Measurements from ENCODE around the gene ADIRF.
"Not testable (repeated sequence)": the region's sequence is repeated elsewhere in the genome, so short reads cannot be mapped to it uniquely, and the experiment has no call there.

The ADIRF gene

GRCh38 chr10:86961481-86962091 lies 6.7 kb upstream of the ADIRF start:
- no peak for DNase-seq

- no peak for DNase-seq
Measured at GRCh38 chr10:86962136-86962980, 5.9 kb upstream of the ADIRF start.

DNA sequence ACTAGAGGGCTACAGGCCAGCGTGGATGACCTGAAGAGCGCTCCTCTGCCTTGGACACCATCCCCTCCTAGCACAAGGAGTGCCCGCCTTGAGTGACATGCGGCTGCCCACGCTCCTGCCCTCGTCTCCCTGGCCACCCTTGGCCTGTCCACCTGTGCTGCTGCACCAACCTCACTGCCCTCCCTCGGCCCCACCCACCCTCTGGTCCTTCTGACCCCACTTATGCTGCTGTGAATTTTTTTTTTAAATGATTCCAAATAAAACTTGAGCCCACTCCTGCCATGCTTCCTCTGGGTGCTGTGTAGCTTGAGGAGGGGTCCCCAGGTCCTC lies 5.3 kb upstream of the ADIRF start:
- no peak for DNase-seq

DNA sequence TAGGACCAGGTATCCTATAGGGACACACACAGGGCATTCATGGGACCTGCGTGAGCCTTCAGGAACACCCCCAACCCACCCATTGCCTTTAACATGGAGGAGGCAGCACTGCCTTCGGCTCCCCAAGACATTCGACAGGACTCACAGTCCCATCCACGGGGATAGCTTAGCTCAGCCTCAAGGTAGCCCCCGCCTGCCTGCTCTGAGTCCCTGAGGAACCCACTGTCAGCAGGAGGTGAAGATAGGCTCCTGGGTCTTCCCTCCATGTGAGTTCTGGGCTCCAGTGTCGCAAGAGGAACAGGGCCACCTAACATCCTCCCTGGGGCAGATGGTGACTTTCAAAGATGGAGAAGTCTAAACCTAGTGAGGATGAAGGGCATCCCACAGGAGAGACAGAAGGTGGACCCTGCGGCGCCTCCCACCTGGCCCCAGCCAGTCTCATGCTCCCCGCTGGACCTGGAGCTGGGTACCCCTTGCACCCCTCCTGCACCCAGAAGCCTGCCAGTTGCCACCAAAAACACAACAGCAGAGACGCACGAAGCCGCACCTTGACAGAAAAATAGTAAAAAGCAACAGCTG lies 4.9 kb upstream of the ADIRF start:
- DNase-seq: no peak

- no peak for DNase-seq
Measured at GRCh38 chr10:86964061-86964846, 4.0 kb upstream of the ADIRF start.

- no peak for DNase-seq
Measured at GRCh38 chr10:86964847-86965190, 3.5 kb upstream of the ADIRF start.

DNA sequence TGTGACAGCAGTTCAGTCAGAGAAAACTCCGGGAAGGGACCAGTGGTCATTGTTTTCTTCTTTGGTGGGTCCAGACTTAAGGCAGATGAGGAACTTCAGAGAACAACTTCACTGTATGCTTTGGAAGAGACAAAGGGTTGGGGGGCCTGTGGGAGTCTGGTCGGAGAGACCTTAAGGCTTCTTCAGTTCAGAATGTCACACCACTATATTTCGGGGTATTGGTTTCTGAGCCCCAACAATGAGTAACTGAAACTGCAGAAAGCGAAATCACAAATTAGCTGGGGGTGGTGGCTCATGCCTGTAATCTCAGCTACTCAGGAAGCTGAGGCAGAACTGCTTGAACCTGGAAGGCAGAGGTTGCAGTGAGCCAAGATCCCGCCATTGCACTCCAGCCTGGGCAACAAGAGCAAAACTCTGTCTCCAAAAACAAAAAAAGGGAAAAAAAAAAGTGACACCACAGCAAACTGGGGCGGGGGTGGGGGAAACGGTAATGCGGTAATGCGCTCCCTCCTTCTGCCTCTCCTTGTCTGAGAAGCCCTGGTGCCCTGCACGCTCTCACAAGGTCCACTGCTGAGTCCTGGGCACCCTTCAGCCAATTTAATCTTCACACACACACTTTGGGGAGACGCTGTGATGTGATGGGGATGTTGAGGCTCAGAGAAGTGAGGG lies 2.2 kb upstream of the ADIRF start:
- DNase-seq: no peak

- no peak for DNase-seq
Measured at GRCh38 chr10:86967481-86967941, 771 bp upstream of the ADIRF start.

DNA sequence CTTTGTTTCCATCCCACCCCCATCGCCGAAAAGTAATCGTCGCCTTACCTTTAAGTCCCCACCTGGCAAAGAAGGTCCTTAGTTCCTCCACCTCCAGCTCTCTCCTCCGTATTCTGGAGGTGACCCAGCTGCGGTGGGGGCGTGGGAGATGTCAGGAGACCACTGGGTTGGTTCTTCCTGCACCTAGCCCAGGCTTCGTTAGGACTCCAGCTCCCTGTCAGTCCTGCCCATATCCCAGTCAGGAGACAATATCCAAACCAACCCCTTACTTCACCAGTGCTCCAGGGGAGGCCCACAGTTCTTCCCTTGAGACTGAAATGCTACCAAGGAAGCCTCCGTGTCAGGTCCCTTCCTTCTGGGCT lies 693 bp downstream of the ADIRF start:
- DNase-seq: no peak

GRCh38 chr10:86969421-86970041 lies 1.2 kb downstream of the ADIRF start:
- no peak for DNase-seq

- DNase-seq: no peak
Measured at GRCh38 chr10:86970162-86970981, 2.1 kb downstream of the ADIRF start.

- DNase-seq: no peak
Measured at GRCh38 chr10:86970982-86971231, 2.6 kb downstream of the ADIRF start.

GRCh38 chr10:86971232-86971991 lies 3.1 kb downstream of the ADIRF start:
- DNase-seq: peak; percentile 76

DNA sequence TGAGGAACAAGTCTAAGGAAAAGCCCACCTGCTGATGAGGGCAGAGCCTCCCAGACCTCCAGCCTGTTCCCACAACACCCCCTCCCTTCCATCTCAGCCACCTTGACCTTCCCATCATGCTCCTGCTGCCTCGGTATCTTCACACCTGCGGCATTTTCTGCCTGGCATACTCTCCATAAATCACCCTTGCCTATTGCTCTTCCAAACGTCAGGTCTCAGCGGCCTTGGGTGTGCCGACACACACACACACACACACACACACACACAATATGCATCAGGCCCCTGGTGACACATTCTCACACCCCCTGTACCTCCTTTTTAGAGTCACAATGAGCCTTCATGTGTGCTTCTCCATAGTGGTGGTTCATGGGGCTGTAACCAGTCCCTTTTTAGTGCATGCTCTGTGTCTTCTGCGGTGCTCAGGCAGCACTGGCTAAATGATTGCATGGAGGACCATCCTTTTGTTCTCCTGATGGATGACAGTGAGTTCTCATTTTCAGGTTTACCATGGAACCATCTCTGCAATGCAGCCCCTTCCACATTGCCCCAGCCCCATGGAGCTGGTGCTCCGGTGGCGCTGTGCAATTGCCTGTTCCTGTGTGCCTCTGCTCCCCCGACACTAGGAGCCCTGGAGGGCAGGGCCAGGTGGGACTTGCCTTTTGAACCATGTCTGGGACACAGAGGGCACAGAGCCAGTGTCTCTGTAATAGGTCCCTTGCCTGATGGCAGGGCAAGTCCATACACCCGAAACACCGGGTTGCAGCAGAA lies 4.5 kb downstream of the ADIRF start:
- no peak for DNase-seq

DNA sequence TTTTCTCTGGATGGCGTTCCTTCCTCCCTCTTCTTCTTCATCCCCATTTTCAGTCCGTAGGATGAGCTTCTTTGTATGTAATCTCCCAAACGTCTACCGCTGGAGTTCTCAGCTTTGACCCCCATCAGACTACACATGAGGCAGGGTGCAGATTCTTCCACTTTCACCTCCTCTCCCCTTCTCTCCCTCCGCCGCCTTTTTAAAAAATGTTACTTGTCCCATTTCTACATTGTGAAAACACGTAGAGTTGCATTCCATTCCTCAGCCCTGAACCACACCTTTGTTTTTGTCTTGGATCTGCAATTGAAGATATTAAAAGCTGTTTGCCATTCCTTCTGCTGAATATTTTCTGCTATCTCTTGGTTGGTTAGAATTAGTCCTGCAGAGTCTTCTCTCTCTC lies 6.2 kb downstream of the ADIRF start:
- no peak for DNase-seq

GRCh38 chr10:86976362-86977056 lies 8.2 kb downstream of the ADIRF start:
- DNase-seq: no peak

DNA sequence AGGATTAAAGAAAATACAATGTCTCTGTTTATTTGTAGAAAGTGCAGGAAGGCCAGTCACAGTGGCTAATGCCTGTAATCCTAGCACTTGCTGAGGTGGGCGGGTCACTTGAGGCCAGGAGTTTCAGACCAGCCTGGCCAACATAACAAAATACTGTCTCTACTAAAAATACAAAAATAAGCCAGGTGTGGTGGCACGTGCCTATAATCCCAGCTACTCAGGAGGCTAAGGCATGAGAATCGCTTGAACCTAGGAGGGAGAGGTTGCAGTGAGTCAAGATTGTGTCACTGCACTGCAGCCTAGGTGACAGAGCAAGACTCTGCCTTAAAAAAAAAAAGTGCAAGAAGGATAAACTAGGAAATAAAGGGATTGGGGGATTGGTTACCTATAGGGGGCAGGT lies 10.2 kb downstream of the ADIRF start:
- not testable (repeated sequence) for DNase-seq

GRCh38 chr10:86979296-86979818 lies 11.1 kb downstream of the ADIRF start:
- DNase-seq: no peak

DNA sequence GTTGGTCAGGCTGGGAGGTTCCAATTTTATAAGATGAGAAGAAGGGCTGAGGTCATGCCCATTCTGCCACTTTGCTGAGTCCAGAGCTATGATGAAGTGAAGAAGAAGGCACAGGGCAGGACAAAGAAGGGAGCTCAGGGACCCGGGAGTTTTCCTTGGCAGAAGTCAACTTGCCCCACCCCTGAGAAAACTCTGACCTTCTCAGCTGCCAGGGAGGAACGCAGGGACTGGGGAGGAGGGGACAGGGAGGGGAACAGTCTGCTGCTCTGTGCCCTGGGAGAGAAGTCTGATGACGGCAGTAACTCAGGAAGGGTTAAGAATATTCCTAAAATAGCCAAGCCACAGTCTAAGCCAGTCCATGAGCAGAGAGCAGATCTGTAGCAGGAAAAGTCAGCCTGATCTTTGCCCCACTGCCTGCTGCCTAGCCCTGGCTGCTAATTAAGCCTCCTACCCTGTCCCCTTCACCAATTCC lies 11.7 kb downstream of the ADIRF start:
- DNase-seq: no peak
